A673 (cell line): Measurements from ENCODE around the gene ANKRD9. TPM values are rescaled to one million over a fixed set of nuclear protein-coding genes. Genes with fewer than 3 reads are reported as not detected.
A peak's percentile ranks its signal among the peaks of the same experiment; 100 is the strongest.

Experiments
- BruUV-seq: library from RNA; stranded (reverse); fragments of 400-500 nt; replicated peaks from 2 replicates; lab custom pipeline; 2021; lab: Mats Ljungman, UMichigan
- CTCF ChIA-PET: fragments of 300-600 bp; sonication (Branson Sonifier 250); formaldehyde crosslinking; loops from one replicate; lab custom pipeline; 2022; ENCODE audit warnings: antibody characterized with exemption; lab: Charles Lee
- POLR2A ChIA-PET: fragments of 300-600 bp; sonication (Branson Sonifier 250); formaldehyde crosslinking; loops from one replicate; lab custom pipeline; 2022; ENCODE audit warnings: antibody characterized with exemption; ENCODE audit not compliant: low non-redundant PET; lab: Charles Lee
- DNase-seq: peaks from one replicate; pipeline ENCODE4 v3.0.0-alpha.2; 2015; ENCODE audit warnings: low spot score
- H3K27ac ChIP-seq: fragments of 200-600 bp; sonication (generic); 2 replicates; pipeline ENCODE4 v1.5.1; 2016; ENCODE audit warnings: mixed run types, low read depth, mild to moderate bottlenecking, mixed read lengths, antibody characterized with exemption, low read length; ENCODE audit not compliant: poor library complexity, severe bottlenecking
- H3K27me3 ChIP-seq: fragments of 200-600 bp; sonication (generic); replicated peaks from 2 replicates; pipeline ENCODE4 v1.6.1; 2017; ENCODE audit warnings: mixed run types, low read depth, mild to moderate bottlenecking, mixed read lengths, antibody characterized with exemption, low read length; ENCODE audit not compliant: insufficient read depth, poor library complexity
- H3K36me3 ChIP-seq: fragments of 200-600 bp; sonication (generic); 2 replicates; pipeline ENCODE4 v1.6.1; 2016; ENCODE audit warnings: mixed run types, mild to moderate bottlenecking, mixed read lengths, antibody characterized with exemption, low read length; ENCODE audit not compliant: insufficient read depth, poor library complexity, severe bottlenecking
- H3K4me1 ChIP-seq: fragments of 200-600 bp; sonication (generic); 2 replicates; pipeline ENCODE4 v1.6.1; 2017; ENCODE audit warnings: mixed run types, mild to moderate bottlenecking, mixed read lengths, antibody characterized with exemption, low read length; ENCODE audit not compliant: insufficient read depth, poor library complexity, severe bottlenecking
- H3K4me3 ChIP-seq: fragments of 200-600 bp; sonication (generic); 2 replicates; pipeline ENCODE4 v1.5.1; 2016; ENCODE audit warnings: low read depth, mixed run types, mild to moderate bottlenecking, mixed read lengths, low read length; ENCODE audit not compliant: poor library complexity, severe bottlenecking
- H3K9me3 ChIP-seq: fragments of 200-600 bp; sonication (generic); 2 replicates; pipeline ENCODE4 v1.6.1; 2016; ENCODE audit warnings: mixed run types, low read depth, mild to moderate bottlenecking, mixed read lengths, antibody characterized with exemption, low read length; ENCODE audit not compliant: poor library complexity, severe bottlenecking
- CTCF ChIP-seq: fragments of 300-800, 200-600 bp; sonication (generic); conservative IDR thresholded peaks from 2 replicates; pipeline ENCODE4 v1.5.1; 2017; ENCODE audit warnings: low read depth, mild to moderate bottlenecking, antibody characterized with exemption, low read length, moderate library complexity, mixed read lengths
- EZH2 ChIP-seq: fragments of 200-600 bp; sonication (generic); IDR thresholded peaks from 2 replicates; pipeline ENCODE4 v1.6.1; 2017; ENCODE audit warnings: borderline replicate concordance, low read depth, mild to moderate bottlenecking, mixed read lengths, antibody characterized with exemption, low read length; ENCODE audit not compliant: poor library complexity, severe bottlenecking
- intact Hi-C: fragments of 100-400 bp; cut with micrococcal nuclease; formaldehyde crosslinking; loops from one replicate; pipeline ENCODE4 v1.10.0; 2022; ENCODE audit not compliant: unreplicated experiment
- total RNA-seq: library from RNA; stranded (reverse); gene quantifications from 2 replicates; pipeline ENCODE4 v1.2.3, GENCODE V29; 2021

Gene ANKRD9
- total RNA-seq, 1 experiment from 2014 or later, result 28.0 TPM

- Histone ChIP-seq H3K9me3 (no peaks in the 10 kb centered on the region), H3K27me3 (no peaks in the 10 kb centered on the region), H3K4me1 (peaks cover 15% of the 10 kb centered on the region), H3K27ac (no peak overlapping the region), H3K4me3 (no peak overlapping the region), H3K36me3 (no peaks in the 10 kb centered on the region)
- intact Hi-C loops, result loop anchor here (5.0 kb wide), 1 partner anchor 201 kb away; the partner anchor contains the start of gene ZNF839
- no peak for DNase-seq
- POLR2A ChIA-PET, result no interaction called here
- BruUV-seq, result no TSS peak
- CTCF ChIA-PET, result interaction anchor here (1.4 kb wide), 1 partner anchor 80 kb away, joined by 4 read pairs; no protein-coding TSS in a partner anchor
- TF ChIP-seq CTCF, result no peak
- TF ChIP-seq EZH2, result no peak
These were observed 8.6 kb upstream of the ANKRD9 start for GRCh38 chr14:102518063-102518648.

- intact Hi-C loops, result loop anchor here (5.0 kb wide), 1 partner anchor 200 kb away; the partner anchor contains the start of gene ZNF839
These were observed 8.0 kb upstream of the ANKRD9 start for GRCh38 chr14:102517392-102518062.

More at GRCh38 chr14:102517392-102518062, 8.0 kb upstream of the ANKRD9 start:
- ChIA-PET POLR2A (no interaction called here), CTCF (interaction anchor here (1.4 kb wide), 1 partner anchor 79 kb away, joined by 4 read pairs; no protein-coding TSS in a partner anchor)
- Histone ChIP-seq H3K36me3 (no peaks in the 10 kb centered on the region), H3K9me3 (no peaks in the 10 kb centered on the region), H3K4me1 (peaks cover 9% of the 10 kb centered on the region), H3K4me3 (peak overlapping the region; percentile 67), H3K27me3 (no peaks in the 10 kb centered on the region), H3K27ac (peak overlapping the region; percentile 80)
- BruUV-seq, result no TSS peak
- TF ChIP-seq EZH2 (no peak), CTCF (no peak)
- no peak for DNase-seq
